Measurements from ENCODE around the gene LRRD1. TPM values are rescaled to one million over a fixed set of nuclear protein-coding genes. Genes with fewer than 3 reads are reported as not detected.

The LRRD1 gene
- total RNA-seq, 1 experiment from 2014 or later: not detected

DNA sequence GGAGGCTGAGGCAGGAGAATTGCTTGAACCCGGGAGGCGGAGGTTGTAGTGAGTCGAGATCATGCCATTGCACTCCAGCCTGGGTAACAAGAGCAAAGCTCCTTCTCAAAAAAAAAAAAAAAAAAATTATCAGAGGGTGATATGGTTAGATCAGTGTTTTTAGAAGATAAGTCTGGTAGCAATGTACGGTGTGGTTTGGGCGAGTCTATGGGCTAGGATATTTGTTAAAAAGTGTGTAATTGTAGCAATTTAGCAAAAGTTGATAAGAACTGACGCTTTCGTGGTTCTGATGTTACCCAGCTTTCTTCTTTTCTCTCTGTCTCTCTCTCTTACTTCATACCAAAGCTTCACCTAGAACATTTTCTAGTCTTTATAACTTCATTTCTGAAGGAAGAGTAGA, 37.8 kb downstream of the LRRD1 start:
- ChIA-PET CTCF (interaction anchor here (0.6 kb wide), 1 partner anchor 249 kb away, joined by 3 read pairs; no protein-coding TSS in a partner anchor), POLR2A (no interaction called here)

DNA sequence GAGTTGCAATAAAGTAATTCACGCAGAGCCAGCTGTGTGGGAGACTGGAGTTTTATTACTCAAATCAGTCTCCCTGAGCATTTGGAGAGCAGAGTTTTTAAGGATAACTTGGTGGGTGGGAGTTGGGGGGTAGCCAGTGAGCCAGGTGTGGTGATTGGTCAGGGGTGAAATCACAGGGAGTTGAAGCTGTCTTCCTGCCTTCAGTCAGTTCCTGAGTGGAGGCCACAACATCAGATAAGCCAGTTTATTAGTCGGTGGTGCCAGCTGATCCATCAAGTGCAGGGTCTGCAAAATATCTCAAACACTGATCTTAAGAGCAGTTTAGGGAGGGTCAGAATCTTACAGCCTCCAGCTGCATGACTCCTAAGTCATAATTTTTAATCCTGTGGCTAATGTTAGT, 41.4 kb downstream of the LRRD1 start:
- Mint-ChIP-seq H3K36me3 (peaks cover 13% of the 10 kb centered on the region), H3K4me3 (no peak overlapping the region), H3K9me3 (peaks cover 21% of the 10 kb centered on the region), H3K4me1 (peaks cover 11% of the 10 kb centered on the region), H3K27me3 (ENCODE audit: low read depth) (no peaks in the 10 kb centered on the region; the same call in 1 of the 2 replicates), H3K27ac (no peak overlapping the region)
- ChIA-PET CTCF (no interaction called here), POLR2A (no interaction called here)
- ATAC-seq (no peak), DNase-seq (ENCODE audit: low spot score) (no peak)
- TF ChIP-seq, protein P1, sequence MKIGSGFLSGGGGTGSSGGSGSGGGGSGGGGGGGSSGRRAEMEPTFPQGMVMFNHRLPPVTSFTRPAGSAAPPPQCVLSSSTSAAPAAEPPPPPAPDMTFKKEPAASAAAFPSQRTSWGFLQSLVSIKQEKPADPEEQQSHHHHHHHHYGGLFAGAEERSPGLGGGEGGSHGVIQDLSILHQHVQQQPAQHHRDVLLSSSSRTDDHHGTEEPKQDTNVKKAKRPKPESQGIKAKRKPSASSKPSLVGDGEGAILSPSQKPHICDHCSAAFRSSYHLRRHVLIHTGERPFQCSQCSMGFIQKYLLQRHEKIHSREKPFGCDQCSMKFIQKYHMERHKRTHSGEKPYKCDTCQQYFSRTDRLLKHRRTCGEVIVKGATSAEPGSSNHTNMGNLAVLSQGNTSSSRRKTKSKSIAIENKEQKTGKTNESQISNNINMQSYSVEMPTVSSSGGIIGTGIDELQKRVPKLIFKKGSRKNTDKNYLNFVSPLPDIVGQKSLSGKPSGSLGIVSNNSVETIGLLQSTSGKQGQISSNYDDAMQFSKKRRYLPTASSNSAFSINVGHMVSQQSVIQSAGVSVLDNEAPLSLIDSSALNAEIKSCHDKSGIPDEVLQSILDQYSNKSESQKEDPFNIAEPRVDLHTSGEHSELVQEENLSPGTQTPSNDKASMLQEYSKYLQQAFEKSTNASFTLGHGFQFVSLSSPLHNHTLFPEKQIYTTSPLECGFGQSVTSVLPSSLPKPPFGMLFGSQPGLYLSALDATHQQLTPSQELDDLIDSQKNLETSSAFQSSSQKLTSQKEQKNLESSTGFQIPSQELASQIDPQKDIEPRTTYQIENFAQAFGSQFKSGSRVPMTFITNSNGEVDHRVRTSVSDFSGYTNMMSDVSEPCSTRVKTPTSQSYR (CRISPR knock-in tag; IDR thresholded peaks at IDR 0.05): no peak
- no peak for TF ChIP-seq MXD4 (CRISPR knock-in tag; IDR thresholded peaks at IDR 0.05; ENCODE audit: borderline replicate concordance)
- TF ChIP-seq JAZF1 (CRISPR knock-in tag; IDR thresholded peaks at IDR 0.05): no peak
- no peak for TF ChIP-seq NFE2L1 (CRISPR knock-in tag; IDR thresholded peaks at IDR 0.05)
- TF ChIP-seq, protein P2, sequence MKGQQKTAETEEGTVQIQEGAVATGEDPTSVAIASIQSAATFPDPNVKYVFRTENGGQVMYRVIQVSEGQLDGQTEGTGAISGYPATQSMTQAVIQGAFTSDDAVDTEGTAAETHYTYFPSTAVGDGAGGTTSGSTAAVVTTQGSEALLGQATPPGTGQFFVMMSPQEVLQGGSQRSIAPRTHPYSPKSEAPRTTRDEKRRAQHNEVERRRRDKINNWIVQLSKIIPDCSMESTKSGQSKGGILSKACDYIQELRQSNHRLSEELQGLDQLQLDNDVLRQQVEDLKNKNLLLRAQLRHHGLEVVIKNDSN (CRISPR knock-in tag; IDR thresholded peaks at IDR 0.05): no peak
- TF ChIP-seq NR1H2 (CRISPR knock-in tag; IDR thresholded peaks at IDR 0.05): no peak
- no peak for TF ChIP-seq SP1 (CRISPR knock-in tag; conservative IDR thresholded peaks at IDR 0.05)
- no peak for TF ChIP-seq ZNF263 (CRISPR knock-in tag; IDR thresholded peaks at IDR 0.05; ENCODE audit: low read depth)
- TF ChIP-seq MYBL2 (CRISPR knock-in tag; IDR thresholded peaks at IDR 0.05): no peak
- no peak for TF ChIP-seq FOXK1 (CRISPR knock-in tag; IDR thresholded peaks at IDR 0.05)
- TF ChIP-seq, protein P3, sequence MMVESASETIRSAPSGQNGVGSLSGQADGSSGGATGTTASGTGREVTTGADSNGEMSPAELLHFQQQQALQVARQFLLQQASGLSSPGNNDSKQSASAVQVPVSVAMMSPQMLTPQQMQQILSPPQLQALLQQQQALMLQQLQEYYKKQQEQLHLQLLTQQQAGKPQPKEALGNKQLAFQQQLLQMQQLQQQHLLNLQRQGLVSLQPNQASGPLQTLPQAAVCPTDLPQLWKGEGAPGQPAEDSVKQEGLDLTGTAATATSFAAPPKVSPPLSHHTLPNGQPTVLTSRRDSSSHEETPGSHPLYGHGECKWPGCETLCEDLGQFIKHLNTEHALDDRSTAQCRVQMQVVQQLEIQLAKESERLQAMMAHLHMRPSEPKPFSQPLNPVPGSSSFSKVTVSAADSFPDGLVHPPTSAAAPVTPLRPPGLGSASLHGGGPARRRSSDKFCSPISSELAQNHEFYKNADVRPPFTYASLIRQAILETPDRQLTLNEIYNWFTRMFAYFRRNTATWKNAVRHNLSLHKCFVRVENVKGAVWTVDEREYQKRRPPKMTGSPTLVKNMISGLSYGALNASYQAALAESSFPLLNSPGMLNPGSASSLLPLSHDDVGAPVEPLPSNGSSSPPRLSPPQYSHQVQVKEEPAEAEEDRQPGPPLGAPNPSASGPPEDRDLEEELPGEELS (CRISPR knock-in tag; IDR thresholded peaks at IDR 0.05): no peak
- no peak for TF ChIP-seq ETV6 (CRISPR knock-in tag; IDR thresholded peaks at IDR 0.05)

More for the DNA sequence above, 37.8 kb downstream of the LRRD1 start:
- Mint-ChIP-seq H3K9me3 (peaks cover 35% of the 10 kb centered on the region), H3K27ac (no peak overlapping the region), H3K4me1 (no peaks in the 10 kb centered on the region), H3K36me3 (peaks cover 16% of the 10 kb centered on the region), H3K27me3 (ENCODE audit: low read depth) (no peaks in the 10 kb centered on the region; the same call in 1 of the 2 replicates), H3K4me3 (no peak overlapping the region)
- DNase-seq (ENCODE audit: low spot score) (no peak), ATAC-seq (no peak)
- TF ChIP-seq, protein P4, sequence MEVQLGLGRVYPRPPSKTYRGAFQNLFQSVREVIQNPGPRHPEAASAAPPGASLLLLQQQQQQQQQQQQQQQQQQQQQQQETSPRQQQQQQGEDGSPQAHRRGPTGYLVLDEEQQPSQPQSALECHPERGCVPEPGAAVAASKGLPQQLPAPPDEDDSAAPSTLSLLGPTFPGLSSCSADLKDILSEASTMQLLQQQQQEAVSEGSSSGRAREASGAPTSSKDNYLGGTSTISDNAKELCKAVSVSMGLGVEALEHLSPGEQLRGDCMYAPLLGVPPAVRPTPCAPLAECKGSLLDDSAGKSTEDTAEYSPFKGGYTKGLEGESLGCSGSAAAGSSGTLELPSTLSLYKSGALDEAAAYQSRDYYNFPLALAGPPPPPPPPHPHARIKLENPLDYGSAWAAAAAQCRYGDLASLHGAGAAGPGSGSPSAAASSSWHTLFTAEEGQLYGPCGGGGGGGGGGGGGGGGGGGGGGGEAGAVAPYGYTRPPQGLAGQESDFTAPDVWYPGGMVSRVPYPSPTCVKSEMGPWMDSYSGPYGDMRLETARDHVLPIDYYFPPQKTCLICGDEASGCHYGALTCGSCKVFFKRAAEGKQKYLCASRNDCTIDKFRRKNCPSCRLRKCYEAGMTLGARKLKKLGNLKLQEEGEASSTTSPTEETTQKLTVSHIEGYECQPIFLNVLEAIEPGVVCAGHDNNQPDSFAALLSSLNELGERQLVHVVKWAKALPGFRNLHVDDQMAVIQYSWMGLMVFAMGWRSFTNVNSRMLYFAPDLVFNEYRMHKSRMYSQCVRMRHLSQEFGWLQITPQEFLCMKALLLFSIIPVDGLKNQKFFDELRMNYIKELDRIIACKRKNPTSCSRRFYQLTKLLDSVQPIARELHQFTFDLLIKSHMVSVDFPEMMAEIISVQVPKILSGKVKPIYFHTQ (CRISPR knock-in tag; IDR thresholded peaks at IDR 0.05): no peak
- no peak for TF ChIP-seq ZNF232 (CRISPR knock-in tag; IDR thresholded peaks at IDR 0.05)
- TF ChIP-seq, protein P5, sequence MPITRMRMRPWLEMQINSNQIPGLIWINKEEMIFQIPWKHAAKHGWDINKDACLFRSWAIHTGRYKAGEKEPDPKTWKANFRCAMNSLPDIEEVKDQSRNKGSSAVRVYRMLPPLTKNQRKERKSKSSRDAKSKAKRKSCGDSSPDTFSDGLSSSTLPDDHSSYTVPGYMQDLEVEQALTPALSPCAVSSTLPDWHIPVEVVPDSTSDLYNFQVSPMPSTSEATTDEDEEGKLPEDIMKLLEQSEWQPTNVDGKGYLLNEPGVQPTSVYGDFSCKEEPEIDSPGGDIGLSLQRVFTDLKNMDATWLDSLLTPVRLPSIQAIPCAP (CRISPR knock-in tag; IDR thresholded peaks at IDR 0.05): no peak
- TF ChIP-seq ATF1 (CRISPR knock-in tag; IDR thresholded peaks at IDR 0.05): no peak
- TF ChIP-seq ZNF416 (CRISPR knock-in tag; IDR thresholded peaks at IDR 0.05): no peak
- TF ChIP-seq ZNF317 (CRISPR knock-in tag; IDR thresholded peaks at IDR 0.05; ENCODE audit: borderline replicate concordance, low read depth): no peak
- TF ChIP-seq RELA (CRISPR knock-in tag; IDR thresholded peaks at IDR 0.05; ENCODE audit: borderline replicate concordance): no peak
- TF ChIP-seq, protein P6, sequence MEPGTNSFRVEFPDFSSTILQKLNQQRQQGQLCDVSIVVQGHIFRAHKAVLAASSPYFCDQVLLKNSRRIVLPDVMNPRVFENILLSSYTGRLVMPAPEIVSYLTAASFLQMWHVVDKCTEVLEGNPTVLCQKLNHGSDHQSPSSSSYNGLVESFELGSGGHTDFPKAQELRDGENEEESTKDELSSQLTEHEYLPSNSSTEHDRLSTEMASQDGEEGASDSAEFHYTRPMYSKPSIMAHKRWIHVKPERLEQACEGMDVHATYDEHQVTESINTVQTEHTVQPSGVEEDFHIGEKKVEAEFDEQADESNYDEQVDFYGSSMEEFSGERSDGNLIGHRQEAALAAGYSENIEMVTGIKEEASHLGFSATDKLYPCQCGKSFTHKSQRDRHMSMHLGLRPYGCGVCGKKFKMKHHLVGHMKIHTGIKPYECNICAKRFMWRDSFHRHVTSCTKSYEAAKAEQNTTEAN (CRISPR knock-in tag; IDR thresholded peaks at IDR 0.05): no peak
- TF ChIP-seq FOXJ3 (CRISPR knock-in tag; IDR thresholded peaks at IDR 0.05; ENCODE audit: borderline replicate concordance): no peak
- no peak for TF ChIP-seq ZNF219 (CRISPR knock-in tag; IDR thresholded peaks at IDR 0.05; ENCODE audit: borderline replicate concordance)
- TF ChIP-seq, protein P7, sequence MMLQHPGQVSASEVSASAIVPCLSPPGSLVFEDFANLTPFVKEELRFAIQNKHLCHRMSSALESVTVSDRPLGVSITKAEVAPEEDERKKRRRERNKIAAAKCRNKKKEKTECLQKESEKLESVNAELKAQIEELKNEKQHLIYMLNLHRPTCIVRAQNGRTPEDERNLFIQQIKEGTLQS (CRISPR knock-in tag; conservative IDR thresholded peaks at IDR 0.05): no peak
- TF ChIP-seq OVOL2 (CRISPR knock-in tag; IDR thresholded peaks at IDR 0.05; ENCODE audit: borderline replicate concordance): no peak
